Hematopoietic multipotent progenitor cell treated with erythropoietin and hydrocortisone succinate and interleukin-3 and kit ligand, for 4 days (in vitro differentiated cells): ENCODE results near the gene ADARB1.

Experiments
- DNase-seq: peaks from one replicate; pipeline ENCODE4 v3.0.0-alpha.2; 2015

The ADARB1 gene

GRCh38 chr21:45257673-45258341 lies 183.4 kb downstream of the ADARB1 start:
- DNase-seq, result no peak

- DNase-seq, result no peak
Measured at GRCh38 chr21:45258466-45258865, 184.1 kb downstream of the ADARB1 start.

- DNase-seq, result peak; percentile 66
Measured at GRCh38 chr21:45259206-45259840, 184.9 kb downstream of the ADARB1 start.

GRCh38 chr21:45260191-45260825 lies 185.9 kb downstream of the ADARB1 start:
- DNase-seq, result peak; percentile 51

- no peak for DNase-seq
Measured at GRCh38 chr21:45261093-45261492, 186.7 kb downstream of the ADARB1 start.

- no peak for DNase-seq
Measured at GRCh38 chr21:45262041-45262581, 187.7 kb downstream of the ADARB1 start.

GRCh38 chr21:45262616-45263015 lies 188.2 kb downstream of the ADARB1 start:
- DNase-seq, result no peak

- DNase-seq, result no peak
Measured at GRCh38 chr21:45263534-45263933, 189.2 kb downstream of the ADARB1 start.

- DNase-seq, result no peak
Measured at GRCh38 chr21:45264146-45264911, 189.9 kb downstream of the ADARB1 start.

GRCh38 chr21:45264912-45265515 lies 190.6 kb downstream of the ADARB1 start:
- no peak for DNase-seq

- no peak for DNase-seq
Measured at GRCh38 chr21:45265721-45266517, 191.5 kb downstream of the ADARB1 start.

- DNase-seq, result no peak
Measured at GRCh38 chr21:45266518-45267389, 192.4 kb downstream of the ADARB1 start.

- no peak for DNase-seq
Measured at GRCh38 chr21:45267390-45267760, 193.0 kb downstream of the ADARB1 start.

- no peak for DNase-seq
Measured at GRCh38 chr21:45269861-45270260, 195.5 kb downstream of the ADARB1 start.

GRCh38 chr21:45270306-45270821 lies 196.0 kb downstream of the ADARB1 start:
- peak; percentile 46 for DNase-seq
